A549 (cell line): ENCODE measurements around the gene PON2. TPM values are rescaled to one million over a fixed set of nuclear protein-coding genes. Genes with fewer than 3 reads are reported as not detected.

Experiments used
- ATAC-seq, 2 experiments: fragments of 200-7000 bp in 1 of 2; fragments of >200 bp in 1 of 2; cut with Nextera tagmentation in 1 of 2; cut with Tn5 transposase in 1 of 2; 3 replicates each; pipeline versions ENCODE4 v1.8.0 to v1.9.1; 2018 to 2020; ENCODE audit warnings: mild to moderate bottlenecking in 1 of 2, moderate library complexity in 1 of 2
- CTCF ChIA-PET: fragments of 300-600 bp; sonication (Branson Sonifier 250); formaldehyde crosslinking; extraction: SDS; loops from one replicate; lab custom pipeline; 2021; ENCODE audit warnings: antibody characterized with exemption, inconsistent platforms; lab: Yijun Ruan, JAX
- POLR2A ChIA-PET: fragments of 350-600 bp; formaldehyde crosslinking; extraction: SDS; loops from one replicate; lab custom pipeline; 2021; ENCODE audit warnings: antibody characterized with exemption, inconsistent platforms; lab: Yijun Ruan, JAX
- DNase-seq, 2 experiments: peaks; one replicate each; pipeline versions ENCODE4 v3.0.0 to v3.0.0-alpha.2; 2011 to 2016; ENCODE audit warnings: low read depth in 1 of 2, low spot score in 1 of 2
- FAIRE-seq: peaks from 2 replicates; lab custom pipeline; 2011; peaks lifted over from hg19 to GRCh38; lab: Jason Lieb, UNC
- H3K27ac ChIP-seq, 2 experiments: fragments of >200 bp; sonication (Bioruptor Twin); formaldehyde crosslinking; 3 replicates each; pipeline ENCODE4 v1.5.1; 2016 to 2017
- H3K4me1 ChIP-seq: fragments of >200 bp; sonication (Bioruptor Twin); formaldehyde crosslinking; 3 replicates; pipeline ENCODE4 v1.6.1; 2016
- H3K4me2 ChIP-seq: fragments of >200 bp; sonication (Bioruptor Twin); formaldehyde crosslinking; 3 replicates; pipeline ENCODE4 v1.6.1; 2016
- H3K4me3 ChIP-seq: fragments of >200 bp; sonication (Bioruptor Twin); formaldehyde crosslinking; 3 replicates; pipeline ENCODE4 v1.5.1; 2016
- H3K9me3 ChIP-seq: fragments of >200 bp; sonication (Bioruptor Twin); formaldehyde crosslinking; 3 replicates; pipeline ENCODE4 v1.6.1; 2016
- BHLHE40 ChIP-seq: IDR thresholded peaks from 2 replicates; pipeline ENCODE4 v1.6.1; 2012; ENCODE audit warnings: low read depth, low read length, inconsistent platforms
- CBX2 ChIP-seq: fragments of 200-600 bp; sonication (generic); IDR thresholded peaks from 2 replicates; pipeline ENCODE4 v1.6.1; 2016; ENCODE audit warnings: low read depth, mild to moderate bottlenecking, borderline replicate concordance
- CBX8 ChIP-seq: fragments of 200-600 bp; sonication (generic); IDR thresholded peaks from 2 replicates; pipeline ENCODE4 v1.6.1; 2016
- CEBPB ChIP-seq, 2 experiments: fragments of >200 bp in 1 of 2; sonication (Bioruptor Twin) in 1 of 2; formaldehyde crosslinking in 1 of 2; IDR thresholded peaks; 2 replicates each; pipeline ENCODE4 v1.6.1; 2012 to 2016
- CHD2 ChIP-seq: fragments of 150-350 bp; IDR thresholded peaks from 2 replicates; pipeline ENCODE4 v1.6.1; 2014; ENCODE audit warnings: low read length; ENCODE audit not compliant: partially characterized antibody
- CHD4 ChIP-seq: fragments of 200-600 bp; sonication (generic); IDR thresholded peaks from 2 replicates; pipeline ENCODE4 v1.6.1; 2016; ENCODE audit warnings: antibody characterized with exemption, mild to moderate bottlenecking, borderline replicate concordance
- CTCF ChIP-seq: fragments of >200 bp; sonication (Bioruptor Twin); formaldehyde crosslinking; IDR thresholded peaks from 3 replicates; pipeline ENCODE4 v1.5.1; 2016
- EHF ChIP-seq: fragments of 250-450 bp; sonication (Bioruptor Pico); IDR thresholded peaks from 2 replicates; pipeline ENCODE4 v1.5.0; 2020; ENCODE audit warnings: mild to moderate bottlenecking
- ESRRA ChIP-seq: fragments of 150-350 bp; IDR thresholded peaks from 2 replicates; pipeline ENCODE4 v1.6.1; 2014; ENCODE audit warnings: mild to moderate bottlenecking, low read length, borderline replicate concordance
- FOXS1 ChIP-seq: fragments of 250-450 bp; sonication (Bioruptor Pico); IDR thresholded peaks from 2 replicates; pipeline ENCODE4 v1.5.0; 2020; ENCODE audit warnings: mild to moderate bottlenecking, moderate library complexity
- GATA3 ChIP-seq: IDR thresholded peaks from 2 replicates; pipeline ENCODE4 v1.6.1; 2012; ENCODE audit warnings: borderline replicate concordance
- HDAC2 ChIP-seq: fragments of 200-600 bp; sonication (generic); IDR thresholded peaks from 2 replicates; pipeline ENCODE4 v1.6.1; 2016
- HMGXB4 ChIP-seq: fragments of 250-450 bp; sonication (Bioruptor Pico); IDR thresholded peaks from 2 replicates; pipeline ENCODE4 v1.5.0; 2021; ENCODE audit warnings: mild to moderate bottlenecking, moderate library complexity, borderline replicate concordance
- HOXA7 ChIP-seq: fragments of 250-450 bp; sonication (Bioruptor Pico); IDR thresholded peaks from 2 replicates; pipeline ENCODE4 v1.5.0; 2020; ENCODE audit warnings: mild to moderate bottlenecking, moderate library complexity
- JUN ChIP-seq, 2 experiments: fragments of >200 bp; sonication (Bioruptor Twin); formaldehyde crosslinking; IDR thresholded peaks; 2 replicates in 1 of 2; 3 replicates in 1 of 2; pipeline ENCODE4 v1.6.1; 2016 to 2017
- KDM1A ChIP-seq: fragments of 200-600 bp; sonication (generic); IDR thresholded peaks from 2 replicates; pipeline ENCODE4 v1.6.1; 2016; ENCODE audit warnings: low read depth, mild to moderate bottlenecking
- KDM5A ChIP-seq: fragments of 200-600 bp; sonication (generic); IDR thresholded peaks from 2 replicates; pipeline ENCODE4 v1.6.1; 2016; ENCODE audit warnings: antibody characterized with exemption, mild to moderate bottlenecking
- MAFK ChIP-seq: fragments of 450-650 bp; IDR thresholded peaks from 2 replicates; pipeline ENCODE4 v1.6.1; 2014; ENCODE audit not compliant: partially characterized antibody
- MYC ChIP-seq: IDR thresholded peaks from 2 replicates; pipeline ENCODE4 v1.6.1; 2012; ENCODE audit warnings: mild to moderate bottlenecking, inconsistent platforms, low read length, improper control_type of control experiment, borderline replicate concordance
- NFE2L2 ChIP-seq: fragments of 150-350 bp; conservative IDR thresholded peaks from 2 replicates; pipeline ENCODE4 v1.6.1; 2014; ENCODE audit warnings: low read length
- NPAS2 ChIP-seq: fragments of 250-450 bp; sonication (Bioruptor Pico); IDR thresholded peaks from 2 replicates; pipeline ENCODE4 v1.8.0; 2022; ENCODE audit warnings: mild to moderate bottlenecking, moderate library complexity, borderline replicate concordance
- NR3C1 ChIP-seq: fragments of >200 bp; sonication (Bioruptor Twin); formaldehyde crosslinking; IDR thresholded peaks from 3 replicates; pipeline ENCODE4 v1.6.1; 2017
- POLR2A ChIP-seq: IDR thresholded peaks from 2 replicates; pipeline ENCODE4 v1.6.1; 2012; ENCODE audit warnings: mild to moderate bottlenecking, low read length
- RAD21 ChIP-seq, 2 experiments: fragments of >200 bp in 1 of 2; sonication (Bioruptor Twin) in 1 of 2; formaldehyde crosslinking in 1 of 2; IDR thresholded peaks in 1 of 2; conservative IDR thresholded peaks in 1 of 2; 2 replicates in 1 of 2; 3 replicates in 1 of 2; pipeline ENCODE4 v1.6.1; 2012 to 2018; ENCODE audit warnings: inconsistent platforms in 1 of 2
- RARB ChIP-seq: fragments of 250-450 bp; sonication (Bioruptor Pico); IDR thresholded peaks from 2 replicates; pipeline ENCODE4 v1.8.0; 2021; ENCODE audit warnings: mild to moderate bottlenecking, moderate library complexity
- RCOR1 ChIP-seq: fragments of 150-350 bp; IDR thresholded peaks from 2 replicates; pipeline ENCODE4 v1.6.1; 2014; ENCODE audit warnings: antibody characterized with exemption, low read length, low read depth
- REST ChIP-seq: fragments of 200-600 bp; sonication (generic); IDR thresholded peaks from 2 replicates; pipeline ENCODE4 v1.6.1; 2016; ENCODE audit warnings: antibody characterized with exemption, mild to moderate bottlenecking, moderate library complexity
- RNF2 ChIP-seq: fragments of 200-600 bp; sonication (generic); IDR thresholded peaks from 2 replicates; pipeline ENCODE4 v1.6.1; 2016; ENCODE audit warnings: low read depth, mild to moderate bottlenecking, antibody characterized with exemption, moderate library complexity, borderline replicate concordance
- TP53 ChIP-seq: fragments of 250-450 bp; sonication (Bioruptor Pico); IDR thresholded peaks from 2 replicates; pipeline ENCODE4 v1.5.0; 2021; ENCODE audit warnings: mild to moderate bottlenecking, moderate library complexity
- ZSCAN20 ChIP-seq: fragments of 250-450 bp; sonication (Bioruptor Pico); IDR thresholded peaks from 2 replicates; pipeline ENCODE4 v1.8.0; 2022; ENCODE audit warnings: mild to moderate bottlenecking, moderate library complexity
- WGBS: methylation state at CpG from one replicate; pipeline ENCODE4 v1.1.6; 2017; ENCODE audit errors: missing lambda C conversion rate; 5-methylcytosine and 5-hydroxymethylcytosine counted together
- polyA plus RNA-seq, 4 experiments: library from polyadenylated mRNA; depleted of rRNA in 3 of 4; stranded (reverse); fragments of >200 nt; fragmentation: RNase III in 1 of 4; extraction: RNeasy Plus Mini Kit Qiagen cat#74134 plus additional on column Dnase treatment in 1 of 4; gene quantifications; 2 replicates in 3 of 4; 3 replicates in 1 of 4; pipeline ENCODE4 v1.2.3, GENCODE V29; 2011 to 2017
- TF ChIP-seq, protein P1 (sequence below): fragments of >200 bp; sonication (Bioruptor Twin); formaldehyde crosslinking; IDR thresholded peaks from 2 replicates; pipeline ENCODE4 v1.6.1; 2016
- TF ChIP-seq, protein P2 (sequence below): fragments of 250-450 bp; sonication (Bioruptor Pico); IDR thresholded peaks from 2 replicates; pipeline ENCODE4 v1.5.0; 2020; ENCODE audit warnings: low read depth, mild to moderate bottlenecking, moderate library complexity

The PON2 gene
- polyA plus RNA-seq, 2 of the 4 experiments (the other 2 are of a cell fraction), result 395 to 829 TPM

GRCh38 chr7:95396136-95397032 lies 38.4 kb downstream of the PON2 start, which contains the start of gene PON3:
Gene PON3, minus strand, starts transcription at chr7:95396375. Its CDS starts 25 bp downstream, at chr7:95396350.
- no peak for FAIRE-seq
- POLR2A ChIA-PET, result interaction anchor here (0.6 to 3.2 kb wide), 9 partner anchors 11 to 740 kb away, joined by 3 to 26 read pairs (median 6); partner anchors contain the start of gene PON2
- Histone ChIP-seq H3K4me3 (peak within 1 kb of the TSS; percentile 62), H3K9me3 (no peaks in the 10 kb centered on the region), H3K27ac (peak within 1 kb of the TSS; percentile 90 to 97), H3K4me1 (peaks cover 56% of the 10 kb centered on the region), H3K4me2 (peak within 1 kb of the TSS; percentile 89)
- DNase-seq, result peak; percentile 89 to 91
- WGBS, result 4% methylated on average over 36 of the region's 68 CpGs
- peak; percentile 89 to 90 for ATAC-seq
- CTCF ChIA-PET, result interaction anchor here (0.6 to 9.8 kb wide), 67 partner anchors 9 to 1114 kb away, joined by 3 to 176 read pairs (median 5); partner anchors contain the start of genes ASB4 and PON2
- no peak for TF ChIP-seq ZSCAN20 (CRISPR knock-in tag)
- no peak for TF ChIP-seq NR3C1
- TF ChIP-seq CHD4, result no peak
- TF ChIP-seq RNF2, result no peak
- no peak for TF ChIP-seq RCOR1
- no peak for TF ChIP-seq MAFK
- TF ChIP-seq KDM5A, result peak; percentile 25; the same call in 1 of the 2 replicates
- no peak for TF ChIP-seq CEBPB (IDR thresholded peaks at IDR 0.05)
- peak; percentile 83 for TF ChIP-seq CTCF
- TF ChIP-seq ESRRA, result no peak
- 0 out of 2 replicates have a peak, but pooled peaks have one; percentile 26 for TF ChIP-seq MYC
- no peak for TF ChIP-seq EHF (CRISPR knock-in tag)
- TF ChIP-seq RARB, result no peak
- TF ChIP-seq CBX2, result no peak
- TF ChIP-seq NPAS2 (CRISPR knock-in tag), result no peak
- peak; percentile 36; the same call in 1 of the 2 replicates for TF ChIP-seq POLR2A
- peak; percentile 65 to 68 for TF ChIP-seq RAD21 (conservative IDR thresholded peaks at IDR 0.05 in 1 of 2, IDR thresholded peaks at IDR 0.05 in 1 of 2)
- TF ChIP-seq REST, result no peak
- TF ChIP-seq, protein P1, sequence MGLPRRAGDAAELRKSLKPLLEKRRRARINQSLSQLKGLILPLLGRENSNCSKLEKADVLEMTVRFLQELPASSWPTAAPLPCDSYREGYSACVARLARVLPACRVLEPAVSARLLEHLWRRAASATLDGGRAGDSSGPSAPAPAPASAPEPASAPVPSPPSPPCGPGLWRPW, result no peak
- TF ChIP-seq CHD2, result no peak
- no peak for TF ChIP-seq KDM1A
- no peak for TF ChIP-seq HOXA7 (CRISPR knock-in tag)
- no peak for TF ChIP-seq FOXS1 (CRISPR knock-in tag)
- TF ChIP-seq TP53 (CRISPR knock-in tag), result no peak
- TF ChIP-seq NFE2L2, result no peak
- no peak for TF ChIP-seq BHLHE40
- peak; percentile 9; the same call in 1 of the 2 replicates for TF ChIP-seq GATA3
- TF ChIP-seq, protein P2, sequence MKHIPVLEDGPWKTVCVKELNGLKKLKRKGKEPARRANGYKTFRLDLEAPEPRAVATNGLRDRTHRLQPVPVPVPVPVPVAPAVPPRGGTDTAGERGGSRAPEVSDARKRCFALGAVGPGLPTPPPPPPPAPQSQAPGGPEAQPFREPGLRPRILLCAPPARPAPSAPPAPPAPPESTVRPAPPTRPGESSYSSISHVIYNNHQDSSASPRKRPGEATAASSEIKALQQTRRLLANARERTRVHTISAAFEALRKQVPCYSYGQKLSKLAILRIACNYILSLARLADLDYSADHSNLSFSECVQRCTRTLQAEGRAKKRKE (CRISPR knock-in tag), result no peak
- TF ChIP-seq HMGXB4 (CRISPR knock-in tag), result 0 out of 2 replicates have a peak, but pooled peaks have one; percentile 29
- TF ChIP-seq JUN (IDR thresholded peaks at IDR 0.05), result peak; percentile 43 to 66; a peak in 4 of 5 replicates
- no peak for TF ChIP-seq HDAC2
- no peak for TF ChIP-seq CBX8
